Lower leg skin (tissue), 3 donors: ENCODE data around the gene SEC24C.
"Not testable (repeated sequence)": the region's sequence is repeated elsewhere in the genome, so short reads cannot be mapped to it uniquely, and the experiment has no call there.

Experiments used
- POLR2A ChIP-seq, 2 donors: fragments of 450-650 bp; IDR thresholded peaks; one replicate each; pipeline ENCODE4 v1.6.1; 2016 to 2017; ENCODE audit warnings: antibody characterized with exemption in 2 of 2, mild to moderate bottlenecking in 1 of 2, moderate library complexity in 1 of 2
- TF ChIP-seq, protein P1 (sequence below), 3 donors: fragments of 450-650 bp; IDR thresholded peaks; one replicate each; pipeline ENCODE4 v1.5.1; 2016; ENCODE audit warnings: antibody characterized with exemption in 3 of 3, mild to moderate bottlenecking in 3 of 3, moderate library complexity in 2 of 3

DNA sequence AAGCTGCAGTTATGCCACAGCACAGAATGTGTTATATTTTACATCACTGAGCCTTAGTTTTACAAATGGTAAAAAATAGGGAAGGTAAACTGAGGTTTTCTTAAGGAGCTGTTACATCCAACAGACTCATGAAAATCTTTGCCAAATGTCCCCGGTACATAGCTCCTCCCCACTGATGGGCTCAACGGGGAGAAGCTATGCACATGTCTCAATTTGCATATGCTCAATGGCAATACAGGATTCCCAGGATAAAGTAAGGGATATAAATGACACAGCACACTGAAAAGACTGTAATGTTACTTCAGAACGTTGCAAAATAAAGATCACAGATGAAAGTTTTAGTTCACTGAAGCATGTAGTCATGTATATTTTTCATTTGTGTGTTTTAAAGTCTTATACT is 29.7 kb upstream of the SEC24C start:
- TF ChIP-seq POLR2A (IDR thresholded peaks at IDR 0.05): not testable (repeated sequence)
- TF ChIP-seq, protein P1, sequence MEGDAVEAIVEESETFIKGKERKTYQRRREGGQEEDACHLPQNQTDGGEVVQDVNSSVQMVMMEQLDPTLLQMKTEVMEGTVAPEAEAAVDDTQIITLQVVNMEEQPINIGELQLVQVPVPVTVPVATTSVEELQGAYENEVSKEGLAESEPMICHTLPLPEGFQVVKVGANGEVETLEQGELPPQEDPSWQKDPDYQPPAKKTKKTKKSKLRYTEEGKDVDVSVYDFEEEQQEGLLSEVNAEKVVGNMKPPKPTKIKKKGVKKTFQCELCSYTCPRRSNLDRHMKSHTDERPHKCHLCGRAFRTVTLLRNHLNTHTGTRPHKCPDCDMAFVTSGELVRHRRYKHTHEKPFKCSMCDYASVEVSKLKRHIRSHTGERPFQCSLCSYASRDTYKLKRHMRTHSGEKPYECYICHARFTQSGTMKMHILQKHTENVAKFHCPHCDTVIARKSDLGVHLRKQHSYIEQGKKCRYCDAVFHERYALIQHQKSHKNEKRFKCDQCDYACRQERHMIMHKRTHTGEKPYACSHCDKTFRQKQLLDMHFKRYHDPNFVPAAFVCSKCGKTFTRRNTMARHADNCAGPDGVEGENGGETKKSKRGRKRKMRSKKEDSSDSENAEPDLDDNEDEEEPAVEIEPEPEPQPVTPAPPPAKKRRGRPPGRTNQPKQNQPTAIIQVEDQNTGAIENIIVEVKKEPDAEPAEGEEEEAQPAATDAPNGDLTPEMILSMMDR (IDR thresholded peaks at IDR 0.05): not testable (repeated sequence)
